Measurements from ENCODE around the gene TMCC2.

TMCC2 gene

GRCh38 chr1:205306929-205307566 lies 79.3 kb downstream of the TMCC2 start:
- DNase-seq = no peak

- no peak for DNase-seq
These were observed 82.0 kb downstream of the TMCC2 start for GRCh38 chr1:205309741-205310140.

GRCh38 chr1:205310976-205311704 lies 83.4 kb downstream of the TMCC2 start:
- no peak for DNase-seq

- DNase-seq = no peak
These were observed 85.3 kb downstream of the TMCC2 start for GRCh38 chr1:205312866-205313562.

GRCh38 chr1:205313563-205314308 lies 86.0 kb downstream of the TMCC2 start:
- peak; percentile 37 for DNase-seq

GRCh38 chr1:205315008-205315618 lies 87.4 kb downstream of the TMCC2 start:
- DNase-seq = no peak

GRCh38 chr1:205316161-205316566 lies 88.4 kb downstream of the TMCC2 start:
- DNase-seq = no peak

GRCh38 chr1:205317311-205317917 lies 89.7 kb downstream of the TMCC2 start:
- peak; percentile 38 for DNase-seq

- DNase-seq = no peak
These were observed 90.7 kb downstream of the TMCC2 start for GRCh38 chr1:205318231-205318991.

GRCh38 chr1:205319081-205320018 lies 91.6 kb downstream of the TMCC2 start:
- DNase-seq = peak; percentile 96

GRCh38 chr1:205321162-205321958 lies 93.6 kb downstream of the TMCC2 start, which contains the start of gene NUAK2:
Gene NUAK2, minus strand, starts transcription at chr1:205321745. Its CDS starts 117 bp downstream, at chr1:205321628.
- DNase-seq = peak; percentile 72

- no peak for DNase-seq
These were observed 94.2 kb downstream of the TMCC2 start for GRCh38 chr1:205321959-205322283.
